Astrocyte (in vitro differentiated cells and primary cell): Measurements from ENCODE around the gene IGFBP2. TPM values are rescaled to one million over a fixed set of nuclear protein-coding genes. Genes with fewer than 3 reads are reported as not detected.

Experiments used
- DNase-seq: peaks from one replicate; pipeline ENCODE4 v3.0.0-alpha.2; 2010; ENCODE audit warnings: low read depth
- FAIRE-seq: peaks from 2 replicates; lab custom pipeline; 2011; peaks lifted over from hg19 to GRCh38; lab: Jason Lieb, UNC
- H2AFZ ChIP-seq: 2 replicates; pipeline ENCODE4 v1.6.0; 2012; ENCODE audit warnings: low read depth, low read length, inconsistent platforms
- H3K27ac ChIP-seq: 2 replicates; pipeline ENCODE4 v1.5.1; 2011; ENCODE audit warnings: low read depth, low read length, inconsistent platforms
- H3K27me3 ChIP-seq: 2 replicates; pipeline ENCODE4 v1.6.0; 2011; ENCODE audit warnings: low read length, inconsistent platforms; ENCODE audit not compliant: insufficient read depth
- H3K36me3 ChIP-seq: 2 replicates; pipeline ENCODE4 v1.5.1; 2011; ENCODE audit warnings: low read length, inconsistent platforms; ENCODE audit not compliant: insufficient read depth
- H3K4me1 ChIP-seq: 2 replicates; pipeline ENCODE4 v1.5.1; 2011; ENCODE audit warnings: low read length, inconsistent platforms; ENCODE audit not compliant: insufficient read depth
- H3K4me2 ChIP-seq: 2 replicates; pipeline ENCODE4 v1.6.0; 2012; ENCODE audit warnings: low read length, inconsistent platforms
- H3K4me3 ChIP-seq: 2 replicates; pipeline ENCODE4 v1.5.1; 2011; ENCODE audit warnings: low read depth, mild to moderate bottlenecking, low read length, inconsistent platforms; ENCODE audit not compliant: insufficient read depth
- H3K79me2 ChIP-seq: 2 replicates; pipeline ENCODE4 v1.6.0; 2012; ENCODE audit warnings: mild to moderate bottlenecking, low read length, inconsistent platforms; ENCODE audit not compliant: insufficient read depth
- H3K9ac ChIP-seq: 2 replicates; pipeline ENCODE4 v1.6.0; 2012; ENCODE audit warnings: mild to moderate bottlenecking, low read length, inconsistent platforms
- H3K9me3 ChIP-seq: 2 replicates; pipeline ENCODE4 v1.5.1; 2012; ENCODE audit warnings: low read depth, mild to moderate bottlenecking, low read length, inconsistent platforms; ENCODE audit not compliant: insufficient read depth
- H4K20me1 ChIP-seq: 2 replicates; pipeline ENCODE4 v1.6.0; 2012; ENCODE audit warnings: low read length, inconsistent platforms; ENCODE audit not compliant: insufficient read depth
- H3K27ac Mint-ChIP-seq: one replicate; pipeline ENCODE4 v1.8.0; 2021; ENCODE audit warnings: mild to moderate bottlenecking, mixed read lengths; ENCODE audit not compliant: unreplicated experiment
- H3K27me3 Mint-ChIP-seq: one replicate; pipeline ENCODE4 v1.8.0; 2021; ENCODE audit warnings: low read depth, mixed read lengths; ENCODE audit not compliant: unreplicated experiment
- H3K36me3 Mint-ChIP-seq: one replicate; pipeline ENCODE4 v1.8.0; 2021; ENCODE audit warnings: low read depth, mixed read lengths; ENCODE audit not compliant: unreplicated experiment
- H3K4me1 Mint-ChIP-seq: one replicate; pipeline ENCODE4 v1.8.0; 2021; ENCODE audit warnings: low read depth, mixed read lengths; ENCODE audit not compliant: unreplicated experiment
- H3K4me3 Mint-ChIP-seq: one replicate; pipeline ENCODE4 v1.8.0; 2021; ENCODE audit warnings: mild to moderate bottlenecking, moderate library complexity, mixed read lengths; ENCODE audit not compliant: unreplicated experiment
- H3K9me3 Mint-ChIP-seq: one replicate; pipeline ENCODE4 v1.8.0; 2021; ENCODE audit warnings: mild to moderate bottlenecking, mixed read lengths; ENCODE audit not compliant: unreplicated experiment
- EZH2 ChIP-seq: IDR thresholded peaks from 2 replicates; pipeline ENCODE4 v1.6.1; 2012; ENCODE audit warnings: mild to moderate bottlenecking, low read length, inconsistent platforms; ENCODE audit not compliant: insufficient read depth
- total RNA-seq: library from RNA; stranded (reverse); gene quantifications from 2 replicates; pipeline ENCODE4 v1.2.1, GENCODE V29; 2021
- TF ChIP-seq, protein P1 (sequence below): IDR thresholded peaks from 2 replicates; pipeline ENCODE4 v1.5.1; 2011; ENCODE audit warnings: low read depth, mild to moderate bottlenecking, inconsistent platforms, low read length, moderate library complexity; ENCODE audit not compliant: insufficient read depth

The IGFBP2 gene
- total RNA-seq, 1 donor from 2014 or later: 944 TPM

DNA sequence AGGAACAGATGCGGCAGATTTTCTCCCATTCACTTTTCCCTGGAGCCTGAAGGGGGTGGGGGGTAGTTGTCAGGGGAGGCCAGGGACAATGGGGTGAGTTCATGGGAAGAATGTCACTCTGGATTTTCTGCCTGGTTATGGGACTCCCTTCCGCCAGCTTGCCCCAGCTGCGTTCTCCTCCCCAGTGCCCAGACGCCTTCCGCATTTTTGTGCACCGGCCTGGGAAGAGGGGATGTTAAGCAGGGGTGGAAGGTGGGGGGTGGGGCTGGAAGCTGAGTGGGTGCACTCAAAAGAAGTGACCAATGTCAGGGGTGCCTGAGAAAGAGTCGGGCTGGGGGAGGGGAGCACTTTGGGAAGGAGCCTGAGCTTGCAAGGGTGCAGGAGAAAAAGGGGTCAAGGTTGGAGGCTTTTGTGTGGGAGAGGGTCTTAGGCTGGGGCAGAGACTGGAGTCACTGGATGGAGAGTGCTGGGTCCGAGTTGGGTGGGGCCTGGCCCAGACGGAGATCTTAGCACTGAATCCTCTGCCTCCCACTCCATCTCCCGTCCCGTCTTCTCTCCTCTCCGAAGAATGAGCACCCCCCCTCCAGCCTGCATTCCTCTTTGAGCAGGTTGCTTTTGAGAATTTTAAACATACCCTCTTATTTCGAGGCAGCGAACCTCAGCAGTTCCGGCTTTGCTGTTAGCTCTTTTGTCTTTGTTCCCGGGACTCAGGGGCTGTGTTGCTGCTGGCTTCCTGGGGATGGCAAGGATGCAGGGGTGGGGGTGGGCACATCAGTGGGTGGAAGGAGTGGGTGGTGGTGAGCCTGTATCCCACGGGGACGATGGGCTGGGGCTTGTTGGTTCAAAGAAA, 2.7 kb downstream of the IGFBP2 start:
- H4K20me1 ChIP-seq: peaks cover 8% of the 10 kb centered on the region
- H3K27ac ChIP-seq: peak overlapping the region; percentile 30
- Mint-ChIP-seq H3K27me3 (no peaks in the 10 kb centered on the region), H3K36me3 (peaks cover 17% of the 10 kb centered on the region), H3K4me3 (peak overlapping the region; percentile 100), H3K9me3 (peaks cover 5% of the 10 kb centered on the region), H3K27ac (peak overlapping the region; percentile 99), H3K4me1 (peaks cover 25% of the 10 kb centered on the region)
- no peak for TF ChIP-seq EZH2
- TF ChIP-seq, protein P1, sequence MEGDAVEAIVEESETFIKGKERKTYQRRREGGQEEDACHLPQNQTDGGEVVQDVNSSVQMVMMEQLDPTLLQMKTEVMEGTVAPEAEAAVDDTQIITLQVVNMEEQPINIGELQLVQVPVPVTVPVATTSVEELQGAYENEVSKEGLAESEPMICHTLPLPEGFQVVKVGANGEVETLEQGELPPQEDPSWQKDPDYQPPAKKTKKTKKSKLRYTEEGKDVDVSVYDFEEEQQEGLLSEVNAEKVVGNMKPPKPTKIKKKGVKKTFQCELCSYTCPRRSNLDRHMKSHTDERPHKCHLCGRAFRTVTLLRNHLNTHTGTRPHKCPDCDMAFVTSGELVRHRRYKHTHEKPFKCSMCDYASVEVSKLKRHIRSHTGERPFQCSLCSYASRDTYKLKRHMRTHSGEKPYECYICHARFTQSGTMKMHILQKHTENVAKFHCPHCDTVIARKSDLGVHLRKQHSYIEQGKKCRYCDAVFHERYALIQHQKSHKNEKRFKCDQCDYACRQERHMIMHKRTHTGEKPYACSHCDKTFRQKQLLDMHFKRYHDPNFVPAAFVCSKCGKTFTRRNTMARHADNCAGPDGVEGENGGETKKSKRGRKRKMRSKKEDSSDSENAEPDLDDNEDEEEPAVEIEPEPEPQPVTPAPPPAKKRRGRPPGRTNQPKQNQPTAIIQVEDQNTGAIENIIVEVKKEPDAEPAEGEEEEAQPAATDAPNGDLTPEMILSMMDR: no peak
- H3K4me3 ChIP-seq: peak overlapping the region; percentile 71
- peak overlapping the region; percentile 89 for H3K4me2 ChIP-seq
- H3K9ac ChIP-seq: peak overlapping the region; percentile 72
- H3K9me3 ChIP-seq: no peaks in the 10 kb centered on the region
- FAIRE-seq (no peak), DNase-seq (peak; percentile 45)
- H3K79me2 ChIP-seq: peaks cover 49% of the 10 kb centered on the region
- no peaks in the 10 kb centered on the region for H3K36me3 ChIP-seq
- peaks cover 9% of the 10 kb centered on the region for H3K27me3 ChIP-seq
- H3K4me1 ChIP-seq: peaks cover 36% of the 10 kb centered on the region
- peak overlapping the region; percentile 54 for H2AFZ ChIP-seq

DNA sequence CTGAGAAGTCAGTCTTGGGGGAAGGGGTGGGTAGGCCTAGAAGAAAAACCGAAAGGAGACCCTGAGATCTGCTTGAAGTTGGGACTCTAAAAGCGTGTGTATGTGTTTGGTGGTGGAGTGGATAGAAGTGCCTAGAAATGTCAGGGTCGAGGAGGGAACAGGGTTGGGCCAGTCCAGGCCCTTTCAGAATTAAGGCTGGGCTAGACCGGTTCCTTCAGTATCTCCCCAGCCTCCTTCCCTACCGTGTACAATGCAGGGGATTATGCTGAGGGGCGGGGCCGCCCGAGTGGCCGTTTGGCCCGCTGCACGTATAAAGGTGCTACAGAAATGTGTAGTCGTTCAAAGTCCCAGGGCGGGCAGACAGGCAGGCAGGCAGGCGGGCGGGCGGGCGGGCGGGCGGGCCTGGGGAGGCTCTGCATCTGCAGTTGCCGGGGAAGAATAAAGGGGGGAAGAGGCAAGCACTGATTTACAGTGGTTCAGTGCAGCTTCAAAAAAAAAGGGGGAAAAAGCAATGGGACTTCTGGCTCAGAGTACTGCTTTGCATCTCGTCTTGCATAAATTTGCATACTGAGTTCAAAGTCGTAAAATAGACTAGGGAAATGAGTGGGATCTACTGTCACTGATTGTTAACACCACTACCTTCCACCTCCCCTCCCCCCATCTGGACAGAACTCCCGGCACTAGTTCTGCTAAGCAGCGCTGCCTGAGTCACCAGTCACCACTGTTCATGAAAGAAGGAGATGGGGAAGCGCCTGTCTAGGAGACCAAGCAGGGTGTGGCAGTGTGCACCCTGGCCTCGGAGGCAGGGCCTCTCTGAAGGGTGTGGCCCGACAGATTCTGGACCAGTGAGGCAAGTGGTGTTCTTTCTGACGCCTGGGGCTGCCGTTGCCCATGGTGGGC, 3.6 kb downstream of the IGFBP2 start:
- peak; percentile 75 for DNase-seq

More for the DNA sequence above, 3.6 kb downstream of the IGFBP2 start:
- Histone ChIP-seq H4K20me1 (peaks cover 11% of the 10 kb centered on the region), H3K79me2 (peaks cover 54% of the 10 kb centered on the region), H3K4me3 (peak overlapping the region; percentile 71), H3K4me2 (peak overlapping the region; percentile 89), H3K9me3 (no peaks in the 10 kb centered on the region), H3K9ac (peak overlapping the region; percentile 72), H3K36me3 (peaks cover 3% of the 10 kb centered on the region), H3K27ac (peak overlapping the region; percentile 25), H3K27me3 (peaks cover 9% of the 10 kb centered on the region), H2AFZ (peak overlapping the region; percentile 54), H3K4me1 (peaks cover 36% of the 10 kb centered on the region)
- no peak for FAIRE-seq
- Mint-ChIP-seq H3K36me3 (peaks cover 17% of the 10 kb centered on the region), H3K4me1 (peaks cover 25% of the 10 kb centered on the region), H3K27ac (peak overlapping the region; percentile 99), H3K27me3 (no peaks in the 10 kb centered on the region), H3K9me3 (peaks cover 5% of the 10 kb centered on the region), H3K4me3 (peak overlapping the region; percentile 100)
- TF ChIP-seq, protein P1: no peak
- no peak for TF ChIP-seq EZH2
